A673 (cell line): ENCODE measurements around the gene COL13A1.

Source experiments
- EZH2 ChIP-seq: fragments of 200-600 bp; sonication (generic); IDR thresholded peaks from 2 replicates; pipeline ENCODE4 v1.6.1; 2017; ENCODE audit warnings: borderline replicate concordance, low read depth, mild to moderate bottlenecking, mixed read lengths, antibody characterized with exemption, low read length; ENCODE audit not compliant: poor library complexity, severe bottlenecking
- TF ChIP-seq, protein P1 (sequence below): fragments of 300-800, 200-600 bp; sonication (generic); conservative IDR thresholded peaks from 2 replicates; pipeline ENCODE4 v1.5.1; 2017; ENCODE audit warnings: low read depth, mild to moderate bottlenecking, antibody characterized with exemption, low read length, moderate library complexity, mixed read lengths

DNA sequence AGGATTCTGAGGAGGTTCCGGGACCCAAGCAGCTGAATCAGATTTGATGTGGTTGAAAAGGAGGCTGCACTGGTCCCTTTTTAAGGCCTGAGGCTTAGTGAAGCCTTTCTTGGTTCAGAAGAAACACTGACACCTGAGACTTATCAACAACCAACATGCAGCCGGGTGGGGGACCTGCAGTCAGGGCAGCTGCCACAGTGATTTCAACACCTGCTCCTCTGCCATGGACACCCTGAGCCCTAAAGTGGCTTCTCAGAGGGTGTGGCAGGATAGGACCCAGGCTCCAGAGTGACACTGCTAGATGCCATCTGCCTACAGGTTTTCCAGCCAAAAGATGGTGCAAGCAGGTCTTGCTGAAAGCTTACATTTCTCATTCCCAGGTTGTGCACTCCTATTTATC lies 99.3 kb downstream of the COL13A1 start:
- TF ChIP-seq, protein P1, sequence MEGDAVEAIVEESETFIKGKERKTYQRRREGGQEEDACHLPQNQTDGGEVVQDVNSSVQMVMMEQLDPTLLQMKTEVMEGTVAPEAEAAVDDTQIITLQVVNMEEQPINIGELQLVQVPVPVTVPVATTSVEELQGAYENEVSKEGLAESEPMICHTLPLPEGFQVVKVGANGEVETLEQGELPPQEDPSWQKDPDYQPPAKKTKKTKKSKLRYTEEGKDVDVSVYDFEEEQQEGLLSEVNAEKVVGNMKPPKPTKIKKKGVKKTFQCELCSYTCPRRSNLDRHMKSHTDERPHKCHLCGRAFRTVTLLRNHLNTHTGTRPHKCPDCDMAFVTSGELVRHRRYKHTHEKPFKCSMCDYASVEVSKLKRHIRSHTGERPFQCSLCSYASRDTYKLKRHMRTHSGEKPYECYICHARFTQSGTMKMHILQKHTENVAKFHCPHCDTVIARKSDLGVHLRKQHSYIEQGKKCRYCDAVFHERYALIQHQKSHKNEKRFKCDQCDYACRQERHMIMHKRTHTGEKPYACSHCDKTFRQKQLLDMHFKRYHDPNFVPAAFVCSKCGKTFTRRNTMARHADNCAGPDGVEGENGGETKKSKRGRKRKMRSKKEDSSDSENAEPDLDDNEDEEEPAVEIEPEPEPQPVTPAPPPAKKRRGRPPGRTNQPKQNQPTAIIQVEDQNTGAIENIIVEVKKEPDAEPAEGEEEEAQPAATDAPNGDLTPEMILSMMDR, result no peak
- no peak for TF ChIP-seq EZH2
